RCC 7860 (cell line): ENCODE results near the gene ANK3.

Source experiments
- DNase-seq: peaks from one replicate; pipeline ENCODE4 v3.0.0-alpha.2; 2015; ENCODE audit warnings: low spot score
- FAIRE-seq: peaks from 2 replicates; lab custom pipeline; 2012; peaks lifted over from hg19 to GRCh38; lab: Jason Lieb, UNC

Gene ANK3

DNA sequence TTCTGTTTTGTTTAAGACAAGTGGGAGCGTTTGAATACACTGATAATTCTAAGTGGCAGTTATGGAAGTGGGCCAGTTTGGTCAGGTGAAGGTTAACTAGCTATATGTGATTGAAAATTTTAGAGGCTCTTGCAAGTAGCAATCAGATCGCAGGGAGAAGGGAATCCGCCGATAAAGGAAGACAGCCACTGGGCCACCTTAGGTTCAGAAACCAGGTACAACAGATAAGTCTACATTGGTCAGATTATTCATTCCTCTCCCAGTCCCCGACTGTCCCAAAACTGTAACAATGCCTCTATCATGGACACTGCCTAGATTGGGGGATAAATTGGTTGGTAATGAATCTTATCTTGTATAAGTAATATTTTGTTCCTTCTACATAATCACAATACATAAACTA lies 8.9 kb downstream of the ANK3 start:
- FAIRE-seq: no peak

DNA sequence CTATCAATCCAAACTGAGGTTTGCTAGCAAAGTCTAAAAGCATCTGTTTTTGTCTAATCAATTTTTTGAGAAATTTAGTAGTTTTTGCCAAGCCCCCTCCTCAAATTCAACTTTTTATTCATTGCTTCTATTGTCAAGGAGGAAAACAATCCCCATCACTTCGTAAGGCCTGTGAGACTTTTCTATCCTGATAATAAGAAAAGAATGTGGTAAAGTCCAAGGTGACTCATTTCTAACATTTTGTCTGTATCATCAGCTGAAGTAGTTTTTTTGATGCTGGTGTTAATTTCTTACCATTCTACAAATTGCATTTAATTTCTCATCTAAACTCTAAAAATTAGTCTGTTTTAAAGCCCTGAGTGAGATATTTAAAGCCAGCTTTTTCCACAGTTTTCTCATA lies 11.7 kb downstream of the ANK3 start:
- peak; percentile 59 for FAIRE-seq
- peak; percentile 32 for DNase-seq

More for the DNA sequence above, 8.9 kb downstream of the ANK3 start:
- DNase-seq: no peak

DNA sequence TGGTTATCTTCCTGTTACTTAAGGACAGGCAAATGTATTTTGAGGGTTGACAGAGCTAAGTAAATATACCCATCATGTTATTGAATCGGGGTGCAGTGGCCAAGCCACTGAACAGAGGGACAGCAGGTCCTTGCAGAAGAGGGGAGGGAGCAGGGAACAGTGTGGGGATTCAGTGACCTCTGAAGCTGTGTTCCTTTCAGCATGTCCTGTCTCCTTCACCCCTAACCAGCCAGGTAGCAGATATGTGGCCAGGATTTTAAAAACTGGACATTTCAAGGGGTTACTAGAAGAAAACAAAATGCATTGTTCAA lies 12.7 kb downstream of the ANK3 start:
- DNase-seq (no peak), FAIRE-seq (no peak)

DNA sequence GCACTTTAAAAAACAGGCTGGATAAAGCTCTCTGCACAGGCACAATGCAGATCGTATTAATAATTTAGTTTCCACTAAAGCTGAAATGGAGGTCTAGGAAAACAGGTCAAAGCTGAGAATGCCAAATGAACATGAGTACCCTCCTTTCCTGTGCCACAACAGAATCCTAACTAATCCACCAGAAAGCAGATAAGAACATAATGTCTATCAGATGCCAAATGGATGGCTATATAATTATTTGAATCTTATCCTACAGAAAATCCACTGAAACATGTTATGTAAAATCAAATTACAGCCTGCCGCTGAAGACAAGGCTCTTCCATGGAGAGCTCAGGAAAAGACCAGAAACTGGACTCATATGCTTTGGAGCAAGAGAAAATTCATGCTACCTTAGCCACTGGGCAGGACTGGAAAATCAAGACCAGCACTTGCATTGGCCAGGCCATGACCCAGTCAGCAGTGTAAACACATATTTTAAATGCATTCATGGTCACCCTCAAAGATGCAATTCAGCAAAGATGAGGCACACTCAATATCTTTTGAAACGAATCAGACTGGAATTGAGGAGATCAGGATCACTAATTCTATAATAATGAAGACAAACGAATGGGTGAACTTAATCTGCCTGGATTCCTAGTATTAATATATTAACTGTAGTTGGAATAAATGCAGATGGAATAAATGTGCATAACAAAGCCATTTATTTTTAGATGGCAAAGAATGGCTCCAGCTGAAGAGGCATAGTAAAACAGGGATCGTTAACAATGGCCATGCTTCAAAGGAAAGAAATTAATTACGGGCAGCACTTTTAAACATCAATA lies 13.2 kb downstream of the ANK3 start:
- DNase-seq: no peak
- FAIRE-seq: no peak

DNA sequence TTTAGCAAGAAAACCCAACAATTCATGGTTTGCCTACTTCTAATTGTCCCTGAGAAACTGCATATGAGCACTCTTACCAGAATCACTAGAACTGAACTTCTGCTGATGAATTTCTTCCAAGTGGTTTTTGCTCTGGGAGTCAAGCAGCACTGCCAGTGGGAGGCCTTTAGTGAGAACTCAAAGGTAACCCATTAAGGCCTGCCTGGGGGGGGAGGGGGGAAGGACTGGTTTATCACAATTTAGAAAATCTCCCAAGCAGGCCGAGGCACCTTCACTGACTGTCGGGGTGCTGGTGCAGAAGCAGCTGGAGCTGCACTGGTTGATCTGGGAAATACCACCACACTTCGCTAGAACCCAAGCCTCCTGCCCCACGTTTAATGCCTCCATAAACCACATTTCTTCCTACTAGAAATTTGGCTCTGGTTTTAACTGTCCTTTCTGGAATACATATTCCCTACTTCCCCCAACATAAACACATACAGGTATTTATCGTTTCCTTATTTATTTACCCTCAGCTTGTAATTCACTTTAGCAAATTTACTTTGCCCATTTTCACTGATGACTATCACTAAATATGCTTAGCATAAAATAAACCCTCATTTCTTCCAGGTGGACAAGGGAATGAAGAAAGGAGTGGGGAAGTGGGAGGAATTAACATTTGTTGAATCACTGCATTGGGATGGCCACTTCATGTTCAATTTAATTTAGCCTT lies 14.2 kb downstream of the ANK3 start:
- no peak for FAIRE-seq
- DNase-seq: no peak

DNA sequence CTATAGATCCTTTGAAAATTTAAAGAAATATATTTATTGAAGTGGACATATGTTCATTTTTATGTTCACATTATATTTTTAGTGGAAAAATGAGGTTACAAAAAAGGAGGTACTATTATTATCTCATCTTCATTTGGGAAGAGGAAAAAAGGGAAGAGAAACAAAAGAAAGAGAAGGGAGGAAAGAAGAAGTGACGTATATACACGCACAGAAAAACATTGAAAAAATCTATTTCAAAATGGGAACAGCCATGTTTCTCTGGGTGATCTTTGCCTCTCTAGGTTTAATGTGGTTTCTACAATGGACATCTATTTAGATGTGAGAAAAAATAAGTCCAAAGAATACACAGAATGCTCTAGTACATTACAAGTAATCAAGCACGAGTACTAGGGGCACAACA lies 14.8 kb downstream of the ANK3 start:
- no peak for FAIRE-seq
- no peak for DNase-seq

DNA sequence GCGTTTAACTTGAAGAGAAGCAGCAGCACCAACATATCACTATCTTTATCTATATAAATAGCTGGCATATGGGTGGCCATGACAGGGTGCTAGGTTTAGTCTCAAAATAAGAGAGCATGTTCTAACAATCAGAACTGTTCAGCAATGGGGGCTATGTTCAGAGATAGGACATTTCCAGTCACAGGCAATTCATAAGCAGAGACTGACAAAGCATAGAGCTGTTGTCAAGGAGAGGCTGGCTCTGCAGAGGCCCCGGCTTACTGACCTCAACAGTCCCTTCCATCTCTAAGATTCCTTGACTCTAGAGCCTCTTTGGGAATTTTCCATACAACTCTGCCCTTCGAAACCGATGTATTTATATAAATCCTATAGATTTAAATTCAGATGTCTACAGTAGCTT lies 17.2 kb downstream of the ANK3 start:
- no peak for FAIRE-seq
- DNase-seq: no peak

DNA sequence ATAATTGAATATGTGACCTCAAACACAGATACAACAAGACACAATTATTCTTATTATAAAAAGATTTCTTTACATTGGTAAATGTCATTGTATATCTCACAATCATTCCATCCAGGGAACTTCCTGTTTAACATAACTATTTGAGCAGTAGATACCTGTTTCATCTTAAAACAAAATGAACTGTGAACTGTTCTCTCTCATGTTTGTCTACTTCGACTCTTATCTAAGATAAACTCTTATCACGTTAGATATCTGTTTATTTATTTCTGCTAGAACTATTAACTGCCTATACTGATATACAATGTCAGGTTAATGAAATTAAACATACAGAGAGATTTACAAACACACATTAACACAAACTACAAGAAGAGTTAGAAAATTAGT lies 20.1 kb downstream of the ANK3 start:
- FAIRE-seq: no peak
- DNase-seq: no peak

DNA sequence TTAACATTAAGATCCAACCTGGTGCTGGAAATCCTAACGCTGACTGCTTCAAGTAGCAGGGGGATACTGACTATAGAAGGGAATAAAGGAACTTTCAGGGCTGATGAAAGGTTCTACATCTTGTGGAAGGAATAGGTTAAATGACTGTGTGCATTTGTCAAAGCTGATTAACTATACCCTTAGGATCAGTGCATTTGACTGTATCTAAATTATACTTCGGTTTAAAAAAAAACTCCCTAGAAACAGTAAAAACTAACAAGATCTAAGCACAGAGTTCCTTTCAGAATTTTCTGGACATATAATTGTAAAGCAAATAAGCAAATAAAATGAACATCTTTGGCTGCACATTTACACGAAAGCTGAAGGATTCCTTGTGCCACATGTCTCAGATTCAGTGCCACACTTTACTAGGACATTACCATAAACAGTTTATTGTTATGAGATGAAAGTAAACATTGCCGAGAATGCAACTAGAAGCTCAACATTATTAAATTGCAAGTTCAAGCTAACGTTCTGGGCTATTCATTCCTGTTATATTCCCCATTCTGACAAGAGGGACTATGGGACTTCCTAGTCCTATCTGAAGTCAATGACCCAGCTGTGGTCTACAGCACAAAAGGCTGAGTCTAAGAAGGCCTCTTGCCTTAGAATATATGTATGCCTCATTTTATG lies 20.7 kb downstream of the ANK3 start:
- no peak for DNase-seq
- no peak for FAIRE-seq

DNA sequence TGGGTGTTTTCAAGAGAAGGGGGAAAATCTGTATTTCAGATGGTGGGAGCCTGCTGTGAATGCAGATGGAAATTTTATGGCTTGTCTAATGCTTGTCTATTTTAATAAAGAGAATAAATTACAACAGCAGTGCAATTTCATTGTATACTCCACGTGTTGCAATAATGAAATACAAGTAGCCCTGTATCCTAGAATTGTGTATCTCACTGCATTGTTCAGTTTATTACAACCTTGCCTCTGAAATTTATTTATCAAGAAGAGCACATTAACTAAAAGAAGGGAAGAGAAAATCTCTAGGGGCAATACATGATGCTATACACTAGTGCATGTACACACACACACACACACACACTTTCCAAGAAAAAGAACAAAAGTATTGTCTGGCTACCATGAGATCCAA lies 21.8 kb downstream of the ANK3 start:
- FAIRE-seq: no peak

DNA sequence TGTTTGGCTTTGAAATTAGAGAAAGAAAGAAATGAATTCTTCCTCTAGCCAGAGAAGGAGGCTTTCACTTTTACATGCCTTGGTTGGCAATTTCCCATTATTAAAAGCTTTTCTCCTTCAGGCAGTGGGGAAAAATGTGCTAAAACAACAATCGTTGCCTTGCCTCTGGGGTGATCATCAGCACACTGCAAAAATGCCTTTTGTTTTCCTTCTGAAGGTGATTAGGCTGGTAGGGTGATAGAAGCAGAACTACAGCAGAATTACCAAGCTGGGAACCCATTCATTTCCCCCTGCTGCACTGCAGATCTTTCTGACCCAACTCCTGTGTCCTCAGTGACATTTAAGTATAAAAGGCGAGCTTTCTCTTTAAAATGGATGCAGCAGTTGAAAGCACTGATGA lies 22.2 kb downstream of the ANK3 start:
- DNase-seq: no peak
- no peak for FAIRE-seq

More for the DNA sequence above, 21.8 kb downstream of the ANK3 start:
- DNase-seq: no peak

DNA sequence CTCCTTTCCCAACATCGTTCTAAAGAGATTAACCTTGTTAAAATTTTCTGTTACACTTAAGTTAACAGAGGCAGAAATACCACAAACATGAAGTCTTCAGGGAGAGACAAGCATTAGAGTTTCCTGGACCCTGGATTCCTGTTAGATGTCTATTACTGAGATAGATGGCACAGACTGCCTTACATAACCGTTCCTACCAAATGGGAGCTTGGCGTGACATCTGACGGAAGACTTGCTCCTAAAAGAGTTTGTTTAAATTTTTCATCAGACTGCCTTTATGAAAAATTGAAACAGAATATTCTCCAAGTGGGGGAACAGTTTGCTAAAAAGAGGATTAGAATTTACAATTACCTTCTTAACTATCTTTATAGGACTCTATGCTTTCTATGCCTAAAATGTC lies 22.7 kb downstream of the ANK3 start:
- DNase-seq (no peak), FAIRE-seq (no peak)

DNA sequence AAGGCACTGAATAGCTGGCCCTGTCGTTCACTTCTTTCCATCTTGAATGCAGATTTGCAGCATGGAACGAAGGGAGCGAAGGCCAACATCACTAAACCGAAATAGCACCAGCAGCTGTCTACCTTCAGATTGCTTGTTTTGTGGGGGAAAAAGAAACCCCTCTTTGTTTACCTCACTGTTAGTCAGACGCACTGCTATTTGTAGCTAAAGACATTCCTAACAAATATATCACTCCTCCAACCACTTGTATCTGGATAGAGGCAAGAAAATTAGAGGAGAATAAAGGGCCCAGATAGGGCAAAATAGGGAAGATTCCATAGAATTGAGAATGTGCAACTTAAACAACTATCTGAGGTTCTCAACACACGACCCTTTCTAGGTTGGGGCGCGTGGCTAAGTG lies 26.5 kb downstream of the ANK3 start:
- DNase-seq: no peak
- FAIRE-seq: no peak

DNA sequence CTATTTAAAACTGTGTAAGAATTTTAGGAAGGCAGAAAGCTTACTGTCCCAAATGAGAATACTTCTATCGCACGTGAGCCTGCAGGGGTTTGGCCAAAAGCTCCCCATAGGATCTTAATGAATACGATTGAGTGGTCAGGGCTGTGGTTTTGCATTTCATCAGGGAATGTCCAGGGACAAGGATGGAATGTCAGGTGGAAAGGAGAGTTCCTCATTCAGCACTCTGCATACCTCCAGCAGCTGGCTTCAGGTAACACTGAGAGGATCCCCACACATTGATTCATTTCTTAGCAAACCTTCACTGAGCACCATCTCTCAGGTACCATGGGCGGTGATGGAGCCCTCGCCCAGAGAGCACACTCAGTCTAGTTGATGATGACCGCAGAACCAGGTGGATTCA lies 27.2 kb downstream of the ANK3 start:
- FAIRE-seq (no peak), DNase-seq (no peak)

DNA sequence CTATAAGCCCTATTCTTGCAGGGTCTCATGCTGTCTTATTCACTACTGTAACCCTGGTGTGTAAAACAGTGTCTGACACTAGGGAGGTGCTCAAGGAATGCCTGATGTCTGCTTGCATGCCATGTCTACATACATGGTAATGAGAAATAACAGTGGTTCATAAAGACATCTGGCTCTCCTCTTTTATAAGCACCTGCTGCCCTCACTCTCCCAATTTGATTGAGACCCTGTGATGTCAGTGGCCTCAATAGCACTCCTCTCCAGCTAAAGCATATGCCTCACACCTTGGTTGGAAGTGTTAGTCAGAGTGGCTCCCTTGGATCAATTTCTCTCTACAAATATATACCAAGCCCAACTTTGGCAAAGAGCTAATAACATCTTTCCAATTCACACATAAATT lies 30.6 kb downstream of the ANK3 start:
- FAIRE-seq (no peak), DNase-seq (no peak)

DNA sequence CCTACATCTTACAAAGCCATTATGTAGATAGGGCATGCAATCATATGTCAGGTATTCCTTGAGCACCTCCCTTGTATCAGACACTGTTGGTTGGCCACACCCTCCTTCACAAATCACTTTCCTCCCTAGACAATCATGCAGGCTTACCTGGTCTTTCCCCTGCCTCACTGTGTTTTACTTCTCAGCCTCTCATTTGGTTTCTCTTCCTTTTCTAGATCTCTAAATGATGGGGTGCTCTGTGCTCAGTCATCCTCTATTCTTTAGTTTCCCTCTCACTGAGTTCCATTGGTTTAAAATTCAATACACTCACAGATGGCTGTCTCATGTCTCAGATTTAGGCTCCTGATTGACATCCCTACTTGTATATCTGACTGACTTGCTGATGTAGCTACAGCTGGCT lies 31.4 kb downstream of the ANK3 start:
- DNase-seq: no peak
- FAIRE-seq: no peak

DNA sequence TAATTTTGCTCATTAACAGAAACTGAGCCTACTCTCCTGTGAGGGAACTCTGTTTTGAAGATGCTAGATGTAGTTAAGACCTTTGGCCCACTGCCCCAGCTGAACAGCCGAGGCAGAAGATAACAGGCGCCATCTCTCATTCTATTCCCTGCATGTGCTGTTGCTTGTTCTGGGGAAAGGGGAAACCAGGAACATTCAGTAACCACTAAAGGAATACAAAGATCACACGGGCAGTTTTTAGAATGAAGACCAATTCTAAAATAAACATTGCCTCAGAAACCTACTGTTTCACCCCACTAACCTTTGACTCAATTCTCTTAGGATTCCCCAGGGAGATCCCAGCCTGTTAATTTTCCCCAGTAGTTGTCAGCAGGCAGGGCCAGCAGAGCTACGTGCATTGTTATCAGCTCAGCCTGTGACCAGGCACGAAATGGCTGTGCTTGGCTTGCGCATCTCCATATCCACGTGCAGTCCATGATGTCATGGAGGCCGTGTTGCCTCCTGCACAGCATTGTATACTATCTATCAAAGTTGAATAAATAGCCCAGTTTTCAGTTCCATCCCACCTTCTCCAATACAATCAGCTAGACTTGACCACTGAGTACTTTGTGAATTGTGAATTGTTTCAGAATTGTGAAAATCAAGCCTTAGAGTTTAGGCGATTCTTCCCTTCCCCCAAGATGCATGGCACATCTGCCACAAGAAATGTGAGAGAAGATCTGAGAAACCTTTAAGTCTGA lies 36.0 kb downstream of the ANK3 start:
- no peak for DNase-seq
- no peak for FAIRE-seq

DNA sequence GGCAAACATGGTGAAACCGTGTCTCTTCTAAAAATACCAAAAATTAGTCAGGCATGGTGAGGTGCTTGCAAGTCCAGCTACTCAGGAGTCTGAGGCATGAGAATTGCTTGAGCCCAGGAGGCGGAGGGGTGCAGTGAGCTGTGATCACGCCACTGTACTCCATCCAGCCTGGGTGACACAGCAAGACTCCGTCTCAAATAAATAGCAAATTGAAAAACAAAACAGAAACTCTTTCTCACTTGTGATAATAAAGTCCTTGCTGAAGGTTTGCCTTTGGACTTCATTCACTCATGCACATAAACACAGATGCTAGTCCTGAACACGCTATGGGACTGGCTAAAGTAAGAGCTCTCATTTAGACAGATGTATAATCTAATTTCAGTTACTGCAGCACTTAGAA lies 37.6 kb downstream of the ANK3 start:
- no peak for FAIRE-seq
- DNase-seq: no peak

DNA sequence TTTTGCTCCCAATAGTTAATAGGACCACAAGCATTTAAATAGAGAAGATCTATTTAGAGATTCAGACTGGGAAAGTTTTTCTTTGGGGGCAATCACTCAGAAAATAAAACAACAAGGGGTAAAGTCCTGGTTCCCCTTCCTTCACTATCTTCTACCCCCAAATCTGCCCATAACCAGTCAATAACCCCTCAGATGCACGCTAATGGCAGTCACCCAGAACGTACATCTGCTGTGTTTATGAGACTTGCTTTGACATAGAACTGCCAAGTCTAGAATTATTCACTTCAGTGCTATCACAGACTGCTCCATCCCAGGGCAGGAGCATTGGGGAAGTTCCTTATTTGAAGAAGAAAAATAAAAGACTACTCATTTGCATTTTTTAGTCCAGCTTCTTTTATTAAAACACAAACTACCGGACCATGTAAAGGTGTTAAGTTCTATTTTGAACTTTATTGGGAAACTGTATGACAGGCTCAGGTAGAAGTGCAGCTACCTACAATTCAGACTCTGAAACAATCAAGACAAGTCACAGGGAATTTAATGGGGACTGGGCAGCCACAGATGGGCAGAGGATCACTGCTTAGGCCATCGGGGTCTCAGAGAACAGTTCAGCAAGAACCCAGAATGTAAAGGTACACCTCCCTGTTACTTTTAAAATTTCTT lies 38.4 kb downstream of the ANK3 start:
- FAIRE-seq: no peak
- no peak for DNase-seq

DNA sequence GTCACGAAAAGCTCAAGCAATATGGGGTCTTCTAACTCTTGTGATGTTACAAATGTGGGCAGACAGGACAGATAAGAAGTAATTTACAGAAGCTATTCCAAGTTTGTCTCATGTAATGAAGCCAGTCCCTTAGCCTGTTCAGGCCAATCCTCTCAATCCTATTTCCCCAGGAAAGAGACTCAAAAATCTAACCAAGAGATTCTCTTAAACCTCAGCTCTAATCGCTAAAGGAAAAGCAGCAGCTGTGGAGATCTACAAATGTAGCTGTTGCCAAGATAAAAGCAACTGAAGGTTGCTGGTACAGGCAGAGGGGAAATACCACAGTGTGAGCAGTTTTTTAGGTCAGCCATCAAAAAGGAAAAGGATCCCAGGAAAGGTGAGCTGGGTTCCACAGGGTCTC lies 39.3 kb downstream of the ANK3 start:
- FAIRE-seq (no peak), DNase-seq (no peak)

DNA sequence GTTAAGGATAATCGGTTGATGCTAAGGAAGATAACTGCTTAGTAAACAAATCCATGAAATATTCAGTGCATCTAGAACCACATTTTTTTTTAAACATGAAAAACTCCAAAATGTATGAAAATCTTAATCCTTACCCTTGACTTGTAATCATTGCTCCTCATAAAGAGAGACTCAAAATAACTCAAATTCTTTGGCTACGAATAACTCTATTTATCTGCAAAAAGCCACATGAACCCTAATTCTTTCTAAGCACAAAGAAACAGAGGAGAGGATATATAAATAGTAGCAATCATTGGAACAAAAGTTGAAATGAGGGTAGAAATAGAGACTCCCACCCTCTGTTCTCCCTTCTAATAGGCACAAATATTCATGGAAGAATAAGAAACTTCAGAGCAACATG lies 40.2 kb downstream of the ANK3 start:
- FAIRE-seq: no peak
- DNase-seq: no peak
